NOMO-1 (cell line): ENCODE data around the gene FBXL22.
"Not testable (repeated sequence)": the region's sequence is repeated elsewhere in the genome, so short reads cannot be mapped to it uniquely, and the experiment has no call there.

ENCODE experiments used
- DNase-seq, 2 experiments: peaks; one replicate each; lab custom pipeline; 2025; ENCODE audit not compliant: unreplicated experiment in 2 of 2; lab: John Stamatoyannopoulos, UW

The FBXL22 gene

DNA sequence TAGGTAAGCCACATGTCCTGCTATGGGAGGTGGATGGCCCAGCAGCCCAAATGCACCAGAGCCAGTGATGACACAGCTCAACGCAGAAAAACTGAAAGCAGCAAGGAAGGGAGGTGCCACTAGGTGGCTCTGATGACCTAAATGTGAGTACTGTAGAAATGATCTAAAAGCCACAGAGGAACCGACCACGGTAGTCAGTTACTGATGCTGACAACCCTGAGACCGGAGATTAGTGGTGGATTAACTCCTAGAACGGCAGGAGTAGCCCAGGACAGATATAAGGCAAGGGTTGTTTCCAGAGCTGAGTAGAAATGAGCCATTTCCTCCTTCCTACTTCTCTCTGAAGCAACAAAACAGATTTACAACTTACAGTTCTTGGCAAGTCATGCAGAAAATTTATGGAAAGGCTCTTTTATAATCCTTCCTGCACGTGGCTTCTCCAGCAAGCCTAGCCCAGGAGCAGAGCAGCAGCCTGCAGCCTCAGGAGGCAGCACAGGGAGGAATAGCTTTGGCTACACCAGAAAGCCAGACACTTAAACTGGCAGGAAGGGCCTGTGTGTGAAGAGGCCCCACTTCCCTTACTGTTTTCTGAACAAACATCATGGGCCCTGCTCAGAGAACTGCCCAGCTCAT is 13.1 kb downstream of the FBXL22 start:
- peak; percentile 78 to 86 for DNase-seq

DNA sequence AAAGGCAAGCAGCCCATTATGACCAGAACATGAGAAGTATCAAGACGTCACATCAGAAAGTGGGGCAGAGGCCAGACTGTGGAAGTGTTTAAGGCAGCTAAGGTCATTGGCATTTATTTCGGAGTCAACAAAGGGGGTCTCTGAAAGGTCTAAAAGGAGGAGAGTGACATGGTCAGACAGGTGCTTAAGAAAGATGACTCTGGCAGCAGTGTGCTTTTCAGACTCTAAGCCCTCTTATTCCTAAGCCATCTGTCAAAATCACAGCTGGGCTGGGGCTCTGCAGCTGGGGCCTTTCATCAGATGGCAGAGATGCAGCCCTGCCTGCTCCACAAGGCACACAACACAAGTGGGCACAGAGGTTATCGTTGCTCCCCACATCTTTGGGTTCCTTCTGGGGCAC is 14.0 kb downstream of the FBXL22 start:
- DNase-seq, result no peak

DNA sequence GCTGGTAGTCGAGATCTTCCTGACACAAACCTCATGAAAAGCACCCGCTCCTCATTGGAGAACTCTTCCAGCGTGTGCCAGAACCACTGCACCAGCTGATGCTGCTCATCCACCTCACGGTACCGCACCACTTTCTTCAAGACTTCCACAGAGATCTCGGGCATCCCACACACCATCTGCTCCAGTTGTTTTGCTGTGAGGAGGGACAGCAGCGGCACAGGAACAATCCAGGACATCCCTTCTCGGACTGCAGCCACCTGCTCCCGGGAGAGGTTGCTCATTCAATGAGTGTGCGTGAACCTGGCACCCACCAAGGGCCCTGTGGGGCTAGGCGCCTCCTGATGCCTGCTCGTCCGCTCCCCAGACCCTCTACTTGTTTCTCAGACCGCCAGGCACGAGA is 15.1 kb downstream of the FBXL22 start:
- no peak for DNase-seq

DNA sequence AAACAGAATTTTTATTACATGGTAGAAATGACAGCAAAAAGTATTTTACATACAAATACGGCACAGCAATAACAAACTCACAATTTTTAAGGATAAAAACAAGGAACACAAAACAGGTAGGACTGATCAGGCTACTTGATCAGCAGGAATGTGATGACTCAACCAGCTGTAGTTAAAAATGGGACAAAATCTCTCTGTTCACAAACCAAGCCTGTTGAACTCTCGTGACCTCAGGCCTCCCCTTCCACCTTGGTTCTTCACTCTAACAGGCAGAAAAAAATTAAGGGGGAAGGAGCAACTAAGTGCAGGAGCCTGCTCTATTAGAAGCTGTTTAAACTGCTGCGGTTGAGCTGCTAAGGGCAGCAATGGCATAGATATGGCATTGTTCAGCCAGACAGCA is 18.7 kb downstream of the FBXL22 start:
- no peak for DNase-seq

DNA sequence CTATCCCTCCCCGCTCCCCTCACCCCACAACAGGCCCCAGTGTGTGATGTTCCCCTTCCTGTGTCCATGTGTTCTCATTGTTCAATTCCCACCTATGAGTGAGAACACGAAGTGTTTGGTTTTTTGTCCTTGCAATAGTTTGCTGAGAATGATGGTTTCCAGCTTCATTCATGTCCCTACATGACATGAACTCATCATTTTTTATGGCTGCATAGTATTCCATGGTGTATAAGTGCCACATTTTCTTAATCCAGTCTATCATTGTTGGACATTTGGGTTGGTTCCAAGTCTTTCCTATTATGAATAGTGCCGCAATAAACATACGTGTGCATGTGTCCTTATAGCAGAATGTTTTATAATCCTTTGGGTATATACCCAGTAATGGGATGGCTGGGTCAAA is 20.0 kb downstream of the FBXL22 start:
- not testable (repeated sequence) for DNase-seq

DNA sequence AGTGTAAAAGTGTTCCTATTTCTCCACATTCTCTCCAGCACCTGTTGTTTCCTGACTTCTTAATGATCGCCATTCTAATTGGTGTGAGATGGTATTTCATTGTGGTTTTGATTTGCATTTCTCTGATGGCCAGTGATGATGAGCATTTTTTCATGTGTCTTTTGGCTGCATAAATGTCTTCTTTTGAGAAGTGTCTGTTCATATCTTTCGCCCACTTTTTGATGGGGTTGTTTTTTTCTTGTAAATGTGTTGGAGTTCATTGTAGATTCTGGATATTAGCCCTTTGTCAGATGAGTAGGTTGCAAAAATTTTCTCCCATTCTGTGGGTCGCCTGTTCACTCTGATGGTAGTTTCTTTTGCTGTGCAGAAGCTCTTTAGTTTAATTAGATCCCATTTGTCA is 20.4 kb downstream of the FBXL22 start:
- DNase-seq, result not testable (repeated sequence)

DNA sequence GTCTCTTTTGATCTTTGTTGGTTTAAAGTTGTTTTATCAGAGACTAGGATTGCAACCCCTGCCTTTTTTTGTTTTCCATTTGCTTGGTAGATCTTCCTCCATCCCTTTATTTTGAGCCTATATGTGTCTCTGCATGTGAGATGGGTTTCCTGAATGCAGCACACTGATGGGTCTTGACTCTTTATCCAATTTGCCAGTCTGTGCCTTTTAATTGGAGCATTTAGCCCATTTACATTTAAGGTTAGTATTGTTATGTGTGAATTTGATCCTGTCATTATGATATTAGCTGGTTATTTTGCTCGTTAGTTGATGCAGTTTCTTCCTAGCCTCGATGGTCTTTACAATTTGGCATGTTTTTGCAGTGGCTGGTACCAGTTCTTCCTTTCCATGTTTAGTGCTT is 23.6 kb downstream of the FBXL22 start:
- DNase-seq, result not testable (repeated sequence)

DNA sequence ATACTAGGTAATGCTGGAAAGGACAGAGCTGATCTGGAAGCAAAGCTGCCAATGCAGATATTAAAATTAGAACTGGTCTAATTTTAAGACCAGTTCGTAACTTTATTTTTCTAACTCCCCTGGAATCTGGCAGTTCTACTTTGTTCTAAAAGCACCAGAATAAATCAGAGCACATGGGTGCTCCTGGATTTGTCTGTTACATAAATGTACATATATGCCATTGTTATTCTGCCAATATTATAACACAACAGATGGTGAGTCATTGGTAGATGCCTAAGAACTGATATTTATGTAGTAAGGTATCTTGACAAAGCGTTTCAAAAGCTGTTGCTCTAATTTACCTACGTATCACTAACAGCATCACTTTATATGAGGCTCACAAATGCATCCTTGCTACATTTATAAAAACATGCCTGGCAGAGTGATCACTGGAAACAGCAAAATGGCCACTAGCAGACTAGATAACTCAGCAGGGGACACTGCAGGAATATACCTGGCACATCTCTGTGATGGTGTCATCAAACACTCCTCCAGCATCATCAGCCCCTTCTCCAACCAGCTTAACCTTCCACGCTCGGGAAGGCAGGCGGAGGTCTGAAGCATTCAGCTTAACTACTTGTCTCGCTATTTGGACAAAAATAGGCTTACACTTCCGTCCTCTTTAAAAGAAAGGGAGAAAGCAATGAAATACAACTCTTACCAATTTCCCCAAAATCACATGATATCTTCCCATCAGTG is 26.2 kb downstream of the FBXL22 start:
- DNase-seq, result no peak

DNA sequence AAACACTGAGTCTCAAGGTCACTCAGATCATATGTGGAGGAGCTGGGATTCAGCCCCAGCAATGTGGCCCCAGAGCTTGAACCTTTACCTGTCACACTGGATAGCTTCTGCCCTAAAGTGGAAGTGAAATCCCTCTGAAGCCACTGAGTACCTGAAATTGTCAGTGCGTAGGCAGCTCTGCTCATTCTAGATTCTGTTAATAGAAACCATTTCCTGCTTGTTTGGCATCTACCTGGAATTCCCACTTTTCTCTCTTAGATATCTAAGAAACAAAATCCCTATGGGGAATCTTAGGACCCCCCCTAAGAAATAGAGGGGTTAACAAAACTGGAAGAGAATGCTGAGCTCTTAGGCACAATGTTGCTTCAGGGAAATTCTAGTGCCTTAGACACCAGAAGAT is 29.8 kb downstream of the FBXL22 start:
- no peak for DNase-seq

DNA sequence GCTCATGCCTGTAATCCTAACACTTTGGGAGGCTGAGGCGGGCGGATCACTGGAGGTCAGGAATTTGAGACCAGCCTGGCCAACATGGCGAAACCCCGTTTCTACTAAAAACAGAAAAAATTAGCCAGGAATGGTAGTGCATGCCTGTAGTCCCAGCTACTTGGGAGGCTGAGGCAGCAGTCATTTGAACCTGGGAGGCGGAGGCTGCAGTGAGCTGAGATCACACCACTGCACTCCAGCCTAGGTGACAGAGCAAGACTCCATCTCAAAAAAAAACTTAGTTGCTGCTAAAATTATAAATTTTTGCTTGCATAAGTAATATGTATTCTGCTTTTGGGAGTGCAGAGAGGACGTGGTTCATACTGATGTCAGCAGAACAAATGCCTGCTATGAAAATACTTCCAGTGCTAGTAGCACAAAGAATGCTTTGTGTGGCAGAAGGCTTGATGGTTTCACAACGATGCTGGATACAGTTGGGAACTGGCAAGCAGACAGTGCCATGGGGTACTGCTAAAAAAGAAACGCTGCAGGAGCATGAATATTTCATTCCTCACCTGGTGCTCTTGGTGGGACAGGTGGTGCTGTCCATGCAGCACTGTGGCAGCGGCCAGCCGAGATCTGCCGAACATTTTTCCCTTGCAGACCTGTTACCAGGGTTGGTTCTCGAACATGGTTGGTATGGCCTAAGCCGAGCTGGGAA is 31.1 kb downstream of the FBXL22 start:
- no peak for DNase-seq

DNA sequence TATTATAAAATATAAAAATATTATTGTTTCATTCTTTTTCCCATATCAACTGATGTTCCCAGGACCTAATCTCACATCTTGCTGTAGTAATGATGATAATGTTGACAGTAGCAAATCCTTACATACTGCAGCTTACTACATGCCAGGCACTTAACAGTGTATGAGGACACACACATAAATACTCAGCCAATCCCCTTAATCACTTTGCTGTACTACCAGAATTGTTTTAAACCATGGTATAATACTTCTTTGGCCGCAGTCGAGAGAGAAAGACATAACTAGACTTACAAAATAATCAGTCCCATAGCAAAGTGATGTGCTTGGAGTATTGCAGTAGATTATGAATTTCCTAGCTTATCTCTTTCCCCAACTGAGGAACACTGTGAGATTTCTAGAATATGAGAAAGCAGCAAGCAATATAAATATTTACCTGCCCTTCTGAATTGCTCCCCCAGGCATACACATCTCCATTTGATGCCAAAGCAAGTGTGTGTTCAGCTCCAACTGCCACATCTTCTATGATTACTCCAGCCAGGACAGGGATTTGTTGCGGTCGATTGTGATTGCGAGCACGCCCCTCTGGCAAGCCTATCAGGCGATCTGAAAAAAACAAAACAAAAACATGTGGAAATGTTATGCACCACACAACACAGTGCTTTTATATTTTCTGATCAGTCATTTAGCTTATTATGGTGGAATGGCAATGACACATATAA is 33.0 kb downstream of the FBXL22 start:
- no peak for DNase-seq

DNA sequence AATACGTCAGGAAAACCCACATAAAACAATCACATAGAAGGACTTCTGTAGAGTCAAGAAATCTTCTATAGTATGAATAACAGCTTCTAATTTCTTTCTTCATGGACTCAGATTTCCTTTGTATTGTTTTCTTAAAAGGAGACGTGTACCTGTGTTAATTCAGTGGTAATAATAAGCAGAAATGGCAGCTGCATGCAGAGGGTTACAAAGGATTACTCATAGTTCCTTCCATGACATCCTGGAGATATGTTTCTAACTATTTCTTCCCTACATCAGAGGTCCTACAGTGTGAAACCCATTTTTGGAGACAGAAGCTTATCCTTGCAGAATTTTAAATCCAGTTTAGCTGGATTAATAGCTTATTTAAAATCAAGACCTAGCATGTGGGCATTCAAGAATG is 36.1 kb downstream of the FBXL22 start:
- DNase-seq, result no peak

DNA sequence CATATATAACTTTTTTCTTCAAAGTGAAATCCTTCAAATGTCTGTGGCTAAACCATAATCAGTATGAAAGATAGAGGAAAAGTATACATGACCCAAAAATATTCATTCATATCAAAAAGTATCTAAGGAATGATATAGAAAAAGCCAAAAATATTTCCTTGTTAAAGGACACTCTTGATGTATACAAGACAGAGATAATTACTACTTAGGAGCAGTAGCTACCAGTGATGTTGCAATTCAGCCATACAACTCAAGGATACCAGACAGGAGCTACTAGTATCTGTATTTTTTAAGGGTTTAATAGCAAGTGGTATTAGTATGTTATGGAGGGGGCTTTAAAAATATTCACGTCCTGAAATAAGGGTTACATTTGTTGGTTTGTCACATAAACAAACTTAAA is 37.0 kb downstream of the FBXL22 start:
- no peak for DNase-seq

DNA sequence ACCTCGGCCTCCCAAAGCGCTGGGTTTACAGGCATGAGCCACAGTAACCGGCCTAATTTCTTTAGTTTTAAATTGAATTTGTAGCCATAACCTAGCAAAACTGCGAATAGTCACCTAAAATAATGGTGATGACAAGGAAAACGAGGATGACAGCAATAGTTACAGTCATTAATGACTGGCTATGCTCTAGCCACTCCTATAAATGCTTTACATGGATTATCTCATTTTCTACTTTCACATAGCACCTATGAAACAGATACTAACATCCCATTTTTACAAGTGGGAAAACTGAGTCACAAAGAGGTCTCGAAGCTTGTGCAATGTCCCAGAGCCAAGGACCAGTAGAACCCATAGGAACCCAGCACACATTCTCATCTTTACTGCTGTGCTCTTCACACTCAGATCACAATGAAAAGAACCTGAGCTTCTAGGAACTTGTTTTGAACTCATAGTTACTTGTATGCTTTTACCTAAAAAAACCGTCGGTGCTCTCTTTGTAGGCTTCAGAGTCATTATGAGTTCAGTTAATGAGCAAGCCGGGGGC is 39.4 kb downstream of the FBXL22 start:
- DNase-seq, result no peak

DNA sequence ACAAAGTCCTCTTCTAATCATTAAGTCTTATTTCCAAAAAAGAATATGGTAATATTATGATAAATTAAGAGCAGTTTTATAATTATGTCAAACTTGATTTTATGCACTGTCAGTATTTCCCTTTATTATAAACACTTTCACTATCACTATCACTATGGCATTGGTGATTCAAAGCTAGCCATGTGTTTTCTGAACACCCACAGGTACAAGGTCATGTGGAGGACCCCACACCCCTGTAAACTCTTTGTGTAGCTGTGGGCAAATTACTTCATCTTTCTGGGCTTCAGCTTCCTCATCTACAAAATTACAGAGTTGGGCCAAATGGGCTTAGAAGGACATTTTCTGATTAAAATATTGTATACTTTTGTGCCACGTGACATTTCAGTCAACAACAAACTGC is 41.7 kb downstream of the FBXL22 start:
- no peak for DNase-seq

DNA sequence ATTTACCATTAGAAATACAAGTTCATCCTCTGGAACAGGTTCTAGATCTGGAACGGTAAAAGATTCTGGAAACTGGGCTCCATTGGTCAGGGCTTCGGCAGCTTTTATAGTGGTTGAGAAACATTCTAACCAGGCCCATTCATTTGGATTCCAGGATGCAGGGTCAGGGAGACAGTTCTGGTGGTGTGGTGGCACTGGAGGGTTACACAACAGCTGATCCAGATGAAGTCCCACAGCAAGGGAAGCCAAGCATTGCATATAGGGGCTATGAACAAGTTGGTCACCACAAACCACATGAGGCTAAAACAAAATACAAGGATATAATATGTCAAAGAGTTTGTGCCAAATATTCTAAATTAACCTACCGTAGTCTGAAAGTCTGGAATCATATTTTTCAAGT is 43.0 kb downstream of the FBXL22 start:
- DNase-seq, result no peak
